ENCODE results near the gene ZNF346.

ZNF346 gene

GRCh38 chr5:177096162-177097015, 73.9 kb downstream of the ZNF346 start:
- TF ChIP-seq TAF1 (IDR thresholded peaks at IDR 0.05; ENCODE audit: low read depth) (no peak), NFIC (IDR thresholded peaks at IDR 0.05) (no peak), ZBTB7A (IDR thresholded peaks at IDR 0.05; ENCODE audit: low read depth) (no peak), CEBPB (IDR thresholded peaks at IDR 0.05) (no peak), TCF12 (IDR thresholded peaks at IDR 0.05; ENCODE audit: low read depth) (no peak), CREB1 (IDR thresholded peaks at IDR 0.05; ENCODE audit: low read depth) (no peak), EP300 (IDR thresholded peaks at IDR 0.05; ENCODE audit: borderline replicate concordance) (no peak), YY1 (IDR thresholded peaks at IDR 0.05; ENCODE audit: low read depth) (no peak), RAD21 (IDR thresholded peaks at IDR 0.05; ENCODE audit: low read depth) (no peak), FOXM1 (IDR thresholded peaks at IDR 0.05; ENCODE audit: borderline replicate concordance, low read depth) (no peak), EGR1 (IDR thresholded peaks at IDR 0.05) (no peak), TEAD4 (IDR thresholded peaks at IDR 0.05) (no peak)
- TF ChIP-seq, protein P1, sequence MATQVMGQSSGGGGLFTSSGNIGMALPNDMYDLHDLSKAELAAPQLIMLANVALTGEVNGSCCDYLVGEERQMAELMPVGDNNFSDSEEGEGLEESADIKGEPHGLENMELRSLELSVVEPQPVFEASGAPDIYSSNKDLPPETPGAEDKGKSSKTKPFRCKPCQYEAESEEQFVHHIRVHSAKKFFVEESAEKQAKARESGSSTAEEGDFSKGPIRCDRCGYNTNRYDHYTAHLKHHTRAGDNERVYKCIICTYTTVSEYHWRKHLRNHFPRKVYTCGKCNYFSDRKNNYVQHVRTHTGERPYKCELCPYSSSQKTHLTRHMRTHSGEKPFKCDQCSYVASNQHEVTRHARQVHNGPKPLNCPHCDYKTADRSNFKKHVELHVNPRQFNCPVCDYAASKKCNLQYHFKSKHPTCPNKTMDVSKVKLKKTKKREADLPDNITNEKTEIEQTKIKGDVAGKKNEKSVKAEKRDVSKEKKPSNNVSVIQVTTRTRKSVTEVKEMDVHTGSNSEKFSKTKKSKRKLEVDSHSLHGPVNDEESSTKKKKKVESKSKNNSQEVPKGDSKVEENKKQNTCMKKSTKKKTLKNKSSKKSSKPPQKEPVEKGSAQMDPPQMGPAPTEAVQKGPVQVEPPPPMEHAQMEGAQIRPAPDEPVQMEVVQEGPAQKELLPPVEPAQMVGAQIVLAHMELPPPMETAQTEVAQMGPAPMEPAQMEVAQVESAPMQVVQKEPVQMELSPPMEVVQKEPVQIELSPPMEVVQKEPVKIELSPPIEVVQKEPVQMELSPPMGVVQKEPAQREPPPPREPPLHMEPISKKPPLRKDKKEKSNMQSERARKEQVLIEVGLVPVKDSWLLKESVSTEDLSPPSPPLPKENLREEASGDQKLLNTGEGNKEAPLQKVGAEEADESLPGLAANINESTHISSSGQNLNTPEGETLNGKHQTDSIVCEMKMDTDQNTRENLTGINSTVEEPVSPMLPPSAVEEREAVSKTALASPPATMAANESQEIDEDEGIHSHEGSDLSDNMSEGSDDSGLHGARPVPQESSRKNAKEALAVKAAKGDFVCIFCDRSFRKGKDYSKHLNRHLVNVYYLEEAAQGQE (IDR thresholded peaks at IDR 0.05; ENCODE audit: low read depth), result no peak
- TF ChIP-seq, protein P2, sequence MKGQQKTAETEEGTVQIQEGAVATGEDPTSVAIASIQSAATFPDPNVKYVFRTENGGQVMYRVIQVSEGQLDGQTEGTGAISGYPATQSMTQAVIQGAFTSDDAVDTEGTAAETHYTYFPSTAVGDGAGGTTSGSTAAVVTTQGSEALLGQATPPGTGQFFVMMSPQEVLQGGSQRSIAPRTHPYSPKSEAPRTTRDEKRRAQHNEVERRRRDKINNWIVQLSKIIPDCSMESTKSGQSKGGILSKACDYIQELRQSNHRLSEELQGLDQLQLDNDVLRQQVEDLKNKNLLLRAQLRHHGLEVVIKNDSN (IDR thresholded peaks at IDR 0.05), result no peak
- TF ChIP-seq, protein P3, sequence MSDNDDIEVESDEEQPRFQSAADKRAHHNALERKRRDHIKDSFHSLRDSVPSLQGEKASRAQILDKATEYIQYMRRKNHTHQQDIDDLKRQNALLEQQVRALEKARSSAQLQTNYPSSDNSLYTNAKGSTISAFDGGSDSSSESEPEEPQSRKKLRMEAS (IDR thresholded peaks at IDR 0.05), result no peak

- TF ChIP-seq CREB1 (IDR thresholded peaks at IDR 0.05; ENCODE audit: low read depth) (no peak), FOXM1 (IDR thresholded peaks at IDR 0.05; ENCODE audit: borderline replicate concordance, low read depth) (no peak), TAF1 (IDR thresholded peaks at IDR 0.05; ENCODE audit: low read depth) (no peak), YY1 (IDR thresholded peaks at IDR 0.05; ENCODE audit: low read depth) (no peak), ZBTB7A (IDR thresholded peaks at IDR 0.05; ENCODE audit: low read depth) (no peak), EP300 (IDR thresholded peaks at IDR 0.05; ENCODE audit: borderline replicate concordance) (no peak), TEAD4 (IDR thresholded peaks at IDR 0.05) (no peak), RAD21 (IDR thresholded peaks at IDR 0.05; ENCODE audit: low read depth) (no peak), NFIC (IDR thresholded peaks at IDR 0.05) (no peak), EGR1 (IDR thresholded peaks at IDR 0.05) (no peak), CEBPB (IDR thresholded peaks at IDR 0.05) (no peak), TCF12 (IDR thresholded peaks at IDR 0.05; ENCODE audit: low read depth) (no peak)
- TF ChIP-seq, protein P3 (IDR thresholded peaks at IDR 0.05), result no peak
- TF ChIP-seq, protein P2 (IDR thresholded peaks at IDR 0.05), result no peak
- TF ChIP-seq, protein P1 (IDR thresholded peaks at IDR 0.05; ENCODE audit: low read depth), result no peak
Measured at GRCh38 chr5:177097016-177097985, 74.8 kb downstream of the ZNF346 start.

- TF ChIP-seq YY1 (IDR thresholded peaks at IDR 0.05; ENCODE audit: low read depth) (no peak), TEAD4 (IDR thresholded peaks at IDR 0.05) (no peak), EP300 (IDR thresholded peaks at IDR 0.05; ENCODE audit: borderline replicate concordance) (no peak), FOXM1 (IDR thresholded peaks at IDR 0.05; ENCODE audit: borderline replicate concordance, low read depth) (no peak), EGR1 (IDR thresholded peaks at IDR 0.05) (no peak), CREB1 (IDR thresholded peaks at IDR 0.05; ENCODE audit: low read depth) (no peak), RAD21 (IDR thresholded peaks at IDR 0.05; ENCODE audit: low read depth) (no peak), ZBTB7A (IDR thresholded peaks at IDR 0.05; ENCODE audit: low read depth) (no peak), TAF1 (IDR thresholded peaks at IDR 0.05; ENCODE audit: low read depth) (no peak), TCF12 (IDR thresholded peaks at IDR 0.05; ENCODE audit: low read depth) (no peak), CEBPB (IDR thresholded peaks at IDR 0.05) (no peak), NFIC (IDR thresholded peaks at IDR 0.05) (no peak)
- TF ChIP-seq, protein P1 (IDR thresholded peaks at IDR 0.05; ENCODE audit: low read depth), result no peak
- TF ChIP-seq, protein P3 (IDR thresholded peaks at IDR 0.05), result no peak
- TF ChIP-seq, protein P2 (IDR thresholded peaks at IDR 0.05), result no peak
Measured at GRCh38 chr5:177098120-177098469, 75.6 kb downstream of the ZNF346 start.
